GM21360 (cell line): Measurements from ENCODE around the gene PLCG2.
A peak's percentile ranks its signal among the peaks of the same experiment; 100 is the strongest.
"Not testable (repeated sequence)": the region's sequence is repeated elsewhere in the genome, so short reads cannot be mapped to it uniquely, and the experiment has no call there.

Experiments
- ATAC-seq: cut with Tn5 transposase; IDR thresholded peaks from one replicate; pipeline ENCODE4 v1.9.1; 2021; ENCODE audit warnings: mild to moderate bottlenecking, moderate library complexity; ENCODE audit not compliant: unreplicated experiment

The PLCG2 gene

GRCh38 chr16:81987121-81987520 is 208.0 kb downstream of the PLCG2 start:
- ATAC-seq = no peak

GRCh38 chr16:81987706-81988105 is 208.6 kb downstream of the PLCG2 start:
- ATAC-seq = no peak

GRCh38 chr16:81992859-81993258 is 213.8 kb downstream of the PLCG2 start:
- no peak for ATAC-seq

- no peak for ATAC-seq
Measured at GRCh38 chr16:81994485-81994884, 215.4 kb downstream of the PLCG2 start.

GRCh38 chr16:81995651-81996050 is 216.6 kb downstream of the PLCG2 start:
- ATAC-seq = no peak

- no peak for ATAC-seq
Measured at GRCh38 chr16:81996664-81997509, 217.8 kb downstream of the PLCG2 start.

- ATAC-seq = no peak
Measured at GRCh38 chr16:81997738-81998137, 218.6 kb downstream of the PLCG2 start.

- no peak for ATAC-seq
Measured at GRCh38 chr16:82002831-82003230, 223.7 kb downstream of the PLCG2 start.

GRCh38 chr16:82004601-82005000 is 225.5 kb downstream of the PLCG2 start:
- ATAC-seq = no peak

GRCh38 chr16:82005027-82005830 is 226.1 kb downstream of the PLCG2 start:
- ATAC-seq = no peak

GRCh38 chr16:82006036-82006435 is 226.9 kb downstream of the PLCG2 start:
- no peak for ATAC-seq

- ATAC-seq = no peak
Measured at GRCh38 chr16:82007189-82007588, 228.1 kb downstream of the PLCG2 start.

GRCh38 chr16:82008957-82009592 is 230.0 kb downstream of the PLCG2 start:
- no peak for ATAC-seq

GRCh38 chr16:82009789-82010188 is 230.7 kb downstream of the PLCG2 start:
- not testable (repeated sequence) for ATAC-seq

- no peak for ATAC-seq
Measured at GRCh38 chr16:82010649-82011048, 231.6 kb downstream of the PLCG2 start.

- ATAC-seq = peak; percentile 97
Measured at GRCh38 chr16:82011199-82011641, 232.1 kb downstream of the PLCG2 start, which contains the start of gene SDR42E1. SDR42E1 (minus strand) TSS chr16:82011470; CDS start chr16:82000858, 10,612 bp downstream.
